K562 (cell line): Measurements from ENCODE around the gene HNF4A. TPM values are rescaled to one million over a fixed set of nuclear protein-coding genes. Genes with fewer than 3 reads are reported as not detected.
A peak's percentile ranks its signal among the peaks of the same experiment; 100 is the strongest.

Experiments used
- ADNP ChIP-seq: fragments of 200-800 bp; sonication (Bioruptor generic); IDR thresholded peaks from 2 replicates; pipeline ENCODE4 v1.6.1; 2016; ENCODE audit warnings: missing genetic modification characterization, missing compliant biosample characterization
- FOS ChIP-seq: IDR thresholded peaks from 3 replicates; pipeline ENCODE4 v1.6.1; 2011; ENCODE audit not compliant: insufficient read length; ENCODE audit errors: extremely low read depth
- KAT7 ChIP-seq: sonication (generic); formaldehyde crosslinking; IDR thresholded peaks from 2 replicates; pipeline ENCODE4 v1.8.0; 2022; ENCODE audit warnings: missing genetic modification reagents, mild to moderate bottlenecking, borderline replicate concordance
- KAT8 ChIP-seq: fragments of 450-650 bp; IDR thresholded peaks from 2 replicates; pipeline ENCODE4 v1.6.1; 2016; ENCODE audit warnings: low read depth, mild to moderate bottlenecking
- NEUROD1 ChIP-seq: fragments of 150-350 bp; IDR thresholded peaks from 2 replicates; pipeline ENCODE4 v1.6.1; 2014; ENCODE audit warnings: borderline replicate concordance, low read length, low read depth; ENCODE audit not compliant: partially characterized antibody
- PHB ChIP-seq: fragments of 250-450 bp; sonication (Bioruptor Pico); IDR thresholded peaks from 2 replicates; pipeline ENCODE4 v1.5.0; 2021
- ZNF143 ChIP-seq: sonication (generic); formaldehyde crosslinking; IDR thresholded peaks from 2 replicates; pipeline ENCODE4 v1.9.0; 2022; ENCODE audit warnings: mild to moderate bottlenecking, missing genetic modification reagents
- ZNF174 ChIP-seq: fragments of 250-450 bp; sonication (Bioruptor Pico); IDR thresholded peaks from 2 replicates; pipeline ENCODE4 v1.4.0; 2020; ENCODE audit warnings: mild to moderate bottlenecking
- ZNF253 ChIP-seq: fragments of 250-450 bp; sonication (Bioruptor Pico); conservative IDR thresholded peaks from 2 replicates; pipeline ENCODE4 v1.6.1; 2021; ENCODE audit warnings: mild to moderate bottlenecking
- ZNF561 ChIP-seq: fragments of 450-650 bp; formaldehyde crosslinking; conservative IDR thresholded peaks from 2 replicates; pipeline ENCODE4 v1.4.0; 2020; ENCODE audit warnings: mild to moderate bottlenecking, moderate library complexity
- polyA plus RNA-seq, 8 experiments: library from polyadenylated mRNA; depleted of rRNA in 4 of 8; stranded (reverse) in 5 of 8; unstranded in 3 of 8; fragments of >200 nt; fragmentation: Nextera tagmentation in 2 of 8; fragmentation: Illumina TruSeq in 1 of 8; extraction: Ambion mirVana in 2 of 8; extraction: Trizol in 1 of 8; gene quantifications; 2 replicates each; pipeline versions ENCODE4 v1.2.1 to v1.2.3, GENCODE V29; 2011 to 2014; ENCODE audit warnings: inconsistent platforms in 1 of 8, missing spikeins in 1 of 8
- total RNA-seq, 7 experiments: library from RNA; depleted of rRNA in 6 of 7; stranded (reverse); fragments of >200 nt in 6 of 7; fragmentation: Illumina TruSeq in 2 of 7; extraction: Trizol in 2 of 7; gene quantifications; 2 replicates each; pipeline versions ENCODE4 v1.2.1 to v1.2.3, GENCODE V29; 2011 to 2021; ENCODE audit warnings: low replicate concordance in 1 of 7
- TF ChIP-seq, protein P1 (sequence below): fragments of 450-650 bp; IDR thresholded peaks from 2 replicates; pipeline ENCODE4 v1.6.1; 2017; ENCODE audit warnings: antibody characterized with exemption
- TF ChIP-seq, protein P2 (sequence below): fragments of 200-600 bp; sonication (generic); IDR thresholded peaks from one replicate; pipeline ENCODE4 v1.6.1; 2012; ENCODE audit warnings: mild to moderate bottlenecking, low read depth, low read length, inconsistent platforms
- TF ChIP-seq, protein P3 (sequence below): sonication (generic); formaldehyde crosslinking; IDR thresholded peaks from 2 replicates; pipeline ENCODE4 v1.8.0; 2022; ENCODE audit warnings: missing genetic modification reagents, mild to moderate bottlenecking, moderate library complexity, borderline replicate concordance

The HNF4A gene
- total and polyA plus RNA-seq, 9 of the 15 experiments (the other 6 are each of a cell fraction or from before 2014, with no cell fraction given): 0.03 to 0.27 (median 0.08) TPM; not detected in 5

GRCh38 chr20:44310664-44311639 lies 44.5 kb upstream of the HNF4A start, which contains the start of gene FITM2 (continued):
- TF ChIP-seq, protein P1, sequence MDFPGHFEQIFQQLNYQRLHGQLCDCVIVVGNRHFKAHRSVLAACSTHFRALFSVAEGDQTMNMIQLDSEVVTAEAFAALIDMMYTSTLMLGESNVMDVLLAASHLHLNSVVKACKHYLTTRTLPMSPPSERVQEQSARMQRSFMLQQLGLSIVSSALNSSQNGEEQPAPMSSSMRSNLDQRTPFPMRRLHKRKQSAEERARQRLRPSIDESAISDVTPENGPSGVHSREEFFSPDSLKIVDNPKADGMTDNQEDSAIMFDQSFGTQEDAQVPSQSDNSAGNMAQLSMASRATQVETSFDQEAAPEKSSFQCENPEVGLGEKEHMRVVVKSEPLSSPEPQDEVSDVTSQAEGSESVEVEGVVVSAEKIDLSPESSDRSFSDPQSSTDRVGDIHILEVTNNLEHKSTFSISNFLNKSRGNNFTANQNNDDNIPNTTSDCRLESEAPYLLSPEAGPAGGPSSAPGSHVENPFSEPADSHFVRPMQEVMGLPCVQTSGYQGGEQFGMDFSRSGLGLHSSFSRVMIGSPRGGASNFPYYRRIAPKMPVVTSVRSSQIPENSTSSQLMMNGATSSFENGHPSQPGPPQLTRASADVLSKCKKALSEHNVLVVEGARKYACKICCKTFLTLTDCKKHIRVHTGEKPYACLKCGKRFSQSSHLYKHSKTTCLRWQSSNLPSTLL: no peak
- TF ChIP-seq, protein P2, sequence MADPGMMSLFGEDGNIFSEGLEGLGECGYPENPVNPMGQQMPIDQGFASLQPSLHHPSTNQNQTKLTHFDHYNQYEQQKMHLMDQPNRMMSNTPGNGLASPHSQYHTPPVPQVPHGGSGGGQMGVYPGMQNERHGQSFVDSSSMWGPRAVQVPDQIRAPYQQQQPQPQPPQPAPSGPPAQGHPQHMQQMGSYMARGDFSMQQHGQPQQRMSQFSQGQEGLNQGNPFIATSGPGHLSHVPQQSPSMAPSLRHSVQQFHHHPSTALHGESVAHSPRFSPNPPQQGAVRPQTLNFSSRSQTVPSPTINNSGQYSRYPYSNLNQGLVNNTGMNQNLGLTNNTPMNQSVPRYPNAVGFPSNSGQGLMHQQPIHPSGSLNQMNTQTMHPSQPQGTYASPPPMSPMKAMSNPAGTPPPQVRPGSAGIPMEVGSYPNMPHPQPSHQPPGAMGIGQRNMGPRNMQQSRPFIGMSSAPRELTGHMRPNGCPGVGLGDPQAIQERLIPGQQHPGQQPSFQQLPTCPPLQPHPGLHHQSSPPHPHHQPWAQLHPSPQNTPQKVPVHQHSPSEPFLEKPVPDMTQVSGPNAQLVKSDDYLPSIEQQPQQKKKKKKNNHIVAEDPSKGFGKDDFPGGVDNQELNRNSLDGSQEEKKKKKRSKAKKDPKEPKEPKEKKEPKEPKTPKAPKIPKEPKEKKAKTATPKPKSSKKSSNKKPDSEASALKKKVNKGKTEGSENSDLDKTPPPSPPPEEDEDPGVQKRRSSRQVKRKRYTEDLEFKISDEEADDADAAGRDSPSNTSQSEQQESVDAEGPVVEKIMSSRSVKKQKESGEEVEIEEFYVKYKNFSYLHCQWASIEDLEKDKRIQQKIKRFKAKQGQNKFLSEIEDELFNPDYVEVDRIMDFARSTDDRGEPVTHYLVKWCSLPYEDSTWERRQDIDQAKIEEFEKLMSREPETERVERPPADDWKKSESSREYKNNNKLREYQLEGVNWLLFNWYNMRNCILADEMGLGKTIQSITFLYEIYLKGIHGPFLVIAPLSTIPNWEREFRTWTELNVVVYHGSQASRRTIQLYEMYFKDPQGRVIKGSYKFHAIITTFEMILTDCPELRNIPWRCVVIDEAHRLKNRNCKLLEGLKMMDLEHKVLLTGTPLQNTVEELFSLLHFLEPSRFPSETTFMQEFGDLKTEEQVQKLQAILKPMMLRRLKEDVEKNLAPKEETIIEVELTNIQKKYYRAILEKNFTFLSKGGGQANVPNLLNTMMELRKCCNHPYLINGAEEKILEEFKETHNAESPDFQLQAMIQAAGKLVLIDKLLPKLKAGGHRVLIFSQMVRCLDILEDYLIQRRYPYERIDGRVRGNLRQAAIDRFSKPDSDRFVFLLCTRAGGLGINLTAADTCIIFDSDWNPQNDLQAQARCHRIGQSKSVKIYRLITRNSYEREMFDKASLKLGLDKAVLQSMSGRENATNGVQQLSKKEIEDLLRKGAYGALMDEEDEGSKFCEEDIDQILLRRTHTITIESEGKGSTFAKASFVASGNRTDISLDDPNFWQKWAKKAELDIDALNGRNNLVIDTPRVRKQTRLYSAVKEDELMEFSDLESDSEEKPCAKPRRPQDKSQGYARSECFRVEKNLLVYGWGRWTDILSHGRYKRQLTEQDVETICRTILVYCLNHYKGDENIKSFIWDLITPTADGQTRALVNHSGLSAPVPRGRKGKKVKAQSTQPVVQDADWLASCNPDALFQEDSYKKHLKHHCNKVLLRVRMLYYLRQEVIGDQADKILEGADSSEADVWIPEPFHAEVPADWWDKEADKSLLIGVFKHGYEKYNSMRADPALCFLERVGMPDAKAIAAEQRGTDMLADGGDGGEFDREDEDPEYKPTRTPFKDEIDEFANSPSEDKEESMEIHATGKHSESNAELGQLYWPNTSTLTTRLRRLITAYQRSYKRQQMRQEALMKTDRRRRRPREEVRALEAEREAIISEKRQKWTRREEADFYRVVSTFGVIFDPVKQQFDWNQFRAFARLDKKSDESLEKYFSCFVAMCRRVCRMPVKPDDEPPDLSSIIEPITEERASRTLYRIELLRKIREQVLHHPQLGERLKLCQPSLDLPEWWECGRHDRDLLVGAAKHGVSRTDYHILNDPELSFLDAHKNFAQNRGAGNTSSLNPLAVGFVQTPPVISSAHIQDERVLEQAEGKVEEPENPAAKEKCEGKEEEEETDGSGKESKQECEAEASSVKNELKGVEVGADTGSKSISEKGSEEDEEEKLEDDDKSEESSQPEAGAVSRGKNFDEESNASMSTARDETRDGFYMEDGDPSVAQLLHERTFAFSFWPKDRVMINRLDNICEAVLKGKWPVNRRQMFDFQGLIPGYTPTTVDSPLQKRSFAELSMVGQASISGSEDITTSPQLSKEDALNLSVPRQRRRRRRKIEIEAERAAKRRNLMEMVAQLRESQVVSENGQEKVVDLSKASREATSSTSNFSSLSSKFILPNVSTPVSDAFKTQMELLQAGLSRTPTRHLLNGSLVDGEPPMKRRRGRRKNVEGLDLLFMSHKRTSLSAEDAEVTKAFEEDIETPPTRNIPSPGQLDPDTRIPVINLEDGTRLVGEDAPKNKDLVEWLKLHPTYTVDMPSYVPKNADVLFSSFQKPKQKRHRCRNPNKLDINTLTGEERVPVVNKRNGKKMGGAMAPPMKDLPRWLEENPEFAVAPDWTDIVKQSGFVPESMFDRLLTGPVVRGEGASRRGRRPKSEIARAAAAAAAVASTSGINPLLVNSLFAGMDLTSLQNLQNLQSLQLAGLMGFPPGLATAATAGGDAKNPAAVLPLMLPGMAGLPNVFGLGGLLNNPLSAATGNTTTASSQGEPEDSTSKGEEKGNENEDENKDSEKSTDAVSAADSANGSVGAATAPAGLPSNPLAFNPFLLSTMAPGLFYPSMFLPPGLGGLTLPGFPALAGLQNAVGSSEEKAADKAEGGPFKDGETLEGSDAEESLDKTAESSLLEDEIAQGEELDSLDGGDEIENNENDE: no peak
- TF ChIP-seq FOS (no peak), ZNF143 (CRISPR knock-in tag) (no peak), ZNF174 (CRISPR knock-in tag) (no peak), PHB (CRISPR knock-in tag) (no peak), ZNF253 (no peak), KAT7 (CRISPR knock-in tag) (peak; percentile 72; the same call in 1 of the 2 replicates), NEUROD1 (peak; percentile 45), ADNP (tag) (no peak), ZNF561 (CRISPR knock-in tag) (no peak), KAT8 (no peak)
- TF ChIP-seq, protein P3, sequence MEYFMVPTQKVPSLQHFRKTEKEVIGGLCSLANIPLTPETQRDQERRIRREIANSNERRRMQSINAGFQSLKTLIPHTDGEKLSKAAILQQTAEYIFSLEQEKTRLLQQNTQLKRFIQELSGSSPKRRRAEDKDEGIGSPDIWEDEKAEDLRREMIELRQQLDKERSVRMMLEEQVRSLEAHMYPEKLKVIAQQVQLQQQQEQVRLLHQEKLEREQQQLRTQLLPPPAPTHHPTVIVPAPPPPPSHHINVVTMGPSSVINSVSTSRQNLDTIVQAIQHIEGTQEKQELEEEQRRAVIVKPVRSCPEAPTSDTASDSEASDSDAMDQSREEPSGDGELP (CRISPR knock-in tag): peak; percentile 86
